ENCODE measurements around the gene HERPUD1. TPM values are rescaled to one million over a fixed set of nuclear protein-coding genes. Genes with fewer than 3 reads are reported as not detected.

The HERPUD1 gene
- total RNA-seq, 2 experiments from 2014 or later = 217 to 227 TPM

- DNase-seq (no peak), ATAC-seq (ENCODE audit: poor library complexity) (no peak)
- H3K27me3 ChIP-seq (ENCODE audit: control insufficient read depth in 1 of 2, insufficient read depth in 2 of 2, low read length in 2 of 2) = no peaks in the 10 kb centered on the region
- intact Hi-C loops (cut with DNase I, micrococcal nuclease) = no loop called here
- Mint-ChIP-seq H3K36me3 (ENCODE audit: low read depth) (peaks cover 83% of the 10 kb centered on the region), H3K4me1 (ENCODE audit: low read depth) (peaks cover 30% of the 10 kb centered on the region), H3K27ac (no peak overlapping the region), H3K27me3 (no peaks in the 10 kb centered on the region), H3K9me3 (no peaks in the 10 kb centered on the region), H3K4me3 (no peak overlapping the region)
- no peak for TF ChIP-seq CTCF (IDR thresholded peaks at IDR 0.05)
- H3K4me3 ChIP-seq (ENCODE audit: low read length) = no peak overlapping the region
- H3K4me1 ChIP-seq (ENCODE audit: insufficient read depth, low read length) = peaks cover 22% of the 10 kb centered on the region
- H3K9me3 ChIP-seq (ENCODE audit: control insufficient read depth in 1 of 2, insufficient read depth in 1 of 2, low read length in 2 of 2) = no peaks in the 10 kb centered on the region
- H3K27ac ChIP-seq (ENCODE audit: low read depth in 1 of 2, low read length in 2 of 2) = no peak overlapping the region
- ChIA-PET CTCF (no interaction called here), POLR2A (interaction anchor here (0.9 to 7.5 kb wide), 3 partner anchors 8 to 99 kb away, joined by 3 to 51 read pairs (median 3); partner anchors contain the start of gene HERPUD1)
- peaks cover 87% of the 10 kb centered on the region for H3K36me3 ChIP-seq (ENCODE audit: insufficient read depth, low read length)
These were observed 10.0 kb downstream of the HERPUD1 start for GRCh38 chr16:56941856-56942331.

- intact Hi-C loops (cut with DNase I, micrococcal nuclease) = no loop called here
- DNase-seq (no peak), ATAC-seq (ENCODE audit: poor library complexity) (no peak)
- Histone ChIP-seq H3K4me1 (ENCODE audit: insufficient read depth, low read length) (peaks cover 13% of the 10 kb centered on the region), H3K27me3 (ENCODE audit: control insufficient read depth in 1 of 2, insufficient read depth in 2 of 2, low read length in 2 of 2) (no peaks in the 10 kb centered on the region), H3K4me3 (ENCODE audit: low read length) (no peak overlapping the region), H3K9me3 (ENCODE audit: control insufficient read depth in 1 of 2, insufficient read depth in 1 of 2, low read length in 2 of 2) (no peaks in the 10 kb centered on the region), H3K36me3 (ENCODE audit: insufficient read depth, low read length) (peaks cover 76% of the 10 kb centered on the region), H3K27ac (ENCODE audit: low read depth in 1 of 2, low read length in 2 of 2) (no peak overlapping the region)
- H3K9me3 Mint-ChIP-seq = no peaks in the 10 kb centered on the region
- no peaks in the 10 kb centered on the region for H3K27me3 Mint-ChIP-seq
- peaks cover 12% of the 10 kb centered on the region for H3K4me1 Mint-ChIP-seq (ENCODE audit: low read depth)
- no peak overlapping the region for H3K27ac Mint-ChIP-seq
- POLR2A ChIA-PET = interaction anchor here (7.5 kb wide), 1 partner anchor 11 kb away, joined by 51 read pairs; the partner anchor contains the start of gene HERPUD1
- peaks cover 64% of the 10 kb centered on the region for H3K36me3 Mint-ChIP-seq (ENCODE audit: low read depth)
- H3K4me3 Mint-ChIP-seq = no peak overlapping the region
- CTCF ChIA-PET = no interaction called here
- no peak for TF ChIP-seq CTCF (IDR thresholded peaks at IDR 0.05)
These were observed 11.9 kb downstream of the HERPUD1 start for GRCh38 chr16:56943761-56944375.

- Histone ChIP-seq H3K4me1 (ENCODE audit: insufficient read depth, low read length) (peaks cover 3% of the 10 kb centered on the region), H3K36me3 (ENCODE audit: insufficient read depth, low read length) (peaks cover 62% of the 10 kb centered on the region), H3K9me3 (ENCODE audit: control insufficient read depth in 1 of 2, insufficient read depth in 1 of 2, low read length in 2 of 2) (no peaks in the 10 kb centered on the region), H3K27ac (ENCODE audit: low read depth in 1 of 2, low read length in 2 of 2) (no peak overlapping the region), H3K4me3 (ENCODE audit: low read length) (no peak overlapping the region), H3K27me3 (ENCODE audit: control insufficient read depth in 1 of 2, insufficient read depth in 2 of 2, low read length in 2 of 2) (no peaks in the 10 kb centered on the region)
- intact Hi-C loops (cut with DNase I, micrococcal nuclease) = no loop called here
- no peak for TF ChIP-seq CTCF (IDR thresholded peaks at IDR 0.05)
- POLR2A ChIA-PET = interaction anchor here (7.5 kb wide), 1 partner anchor 12 kb away, joined by 51 read pairs; the partner anchor contains the start of gene HERPUD1
- peak overlapping the region; percentile 10 for H3K27ac Mint-ChIP-seq
- no peak overlapping the region for H3K4me3 Mint-ChIP-seq
- peaks cover 51% of the 10 kb centered on the region for H3K36me3 Mint-ChIP-seq (ENCODE audit: low read depth)
- CTCF ChIA-PET = no interaction called here
- H3K27me3 Mint-ChIP-seq = no peaks in the 10 kb centered on the region
- no peaks in the 10 kb centered on the region for H3K9me3 Mint-ChIP-seq
- ATAC-seq (ENCODE audit: poor library complexity) (peak; percentile 13), DNase-seq (no peak)
- H3K4me1 Mint-ChIP-seq (ENCODE audit: low read depth) = no peaks in the 10 kb centered on the region
These were observed 13.3 kb downstream of the HERPUD1 start for GRCh38 chr16:56944954-56945839.

All from CD4-positive, alpha-beta T cell (primary cell).